Measurements from ENCODE around the gene RCSD1.

Gene RCSD1

GRCh38 chr1:167663002-167663772 is 33.2 kb downstream of the RCSD1 start:
- no peak for DNase-seq (ENCODE audit: low read depth in 4 of 4, low spot score in 1 of 4)

GRCh38 chr1:167665469-167665868 is 35.4 kb downstream of the RCSD1 start:
- no peak for DNase-seq (ENCODE audit: low read depth in 4 of 4, low spot score in 1 of 4)

- no peak for DNase-seq (ENCODE audit: low read depth in 4 of 4, low spot score in 1 of 4)
Observed at GRCh38 chr1:167666416-167666815, 36.4 kb downstream of the RCSD1 start.

DNA sequence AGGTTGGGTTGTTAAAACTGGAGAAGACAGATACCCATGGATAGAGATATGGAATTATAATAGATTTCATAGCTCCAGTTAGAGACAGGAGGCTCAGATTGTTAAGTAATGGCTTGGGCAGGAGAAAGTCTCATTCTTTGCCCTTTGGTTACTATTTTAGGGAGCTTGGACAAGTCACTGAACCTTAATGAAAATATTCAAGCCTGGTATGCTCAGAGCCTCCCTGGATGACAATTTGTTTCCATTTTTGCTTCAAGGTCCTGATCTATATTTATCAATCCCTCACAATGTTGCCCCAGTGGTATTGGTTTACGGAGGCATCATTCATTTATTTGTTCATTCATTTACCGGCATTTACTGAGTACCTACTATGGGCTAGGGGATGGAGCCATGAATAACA is 37.5 kb downstream of the RCSD1 start:
- DNase-seq (ENCODE audit: low read depth in 4 of 4, low spot score in 1 of 4): no peak

GRCh38 chr1:167668108-167668507 is 38.1 kb downstream of the RCSD1 start:
- DNase-seq (ENCODE audit: low read depth in 4 of 4, low spot score in 1 of 4): no peak

GRCh38 chr1:167669209-167670124 is 39.4 kb downstream of the RCSD1 start:
- DNase-seq (ENCODE audit: low read depth in 4 of 4, low spot score in 1 of 4): no peak

GRCh38 chr1:167670563-167670962 is 40.5 kb downstream of the RCSD1 start:
- no peak for DNase-seq (ENCODE audit: low read depth in 4 of 4, low spot score in 1 of 4)

GRCh38 chr1:167671727-167672511 is 41.9 kb downstream of the RCSD1 start:
- DNase-seq (ENCODE audit: low read depth in 4 of 4, low spot score in 1 of 4): no peak

GRCh38 chr1:167672831-167673230 is 42.8 kb downstream of the RCSD1 start:
- no peak for DNase-seq (ENCODE audit: low read depth in 4 of 4, low spot score in 1 of 4)

- DNase-seq (ENCODE audit: low read depth in 4 of 4, low spot score in 1 of 4): no peak
Observed at GRCh38 chr1:167673265-167673664, 43.2 kb downstream of the RCSD1 start.

- DNase-seq (ENCODE audit: low read depth in 4 of 4, low spot score in 1 of 4): no peak
Observed at GRCh38 chr1:167674156-167674555, 44.1 kb downstream of the RCSD1 start.

DNA sequence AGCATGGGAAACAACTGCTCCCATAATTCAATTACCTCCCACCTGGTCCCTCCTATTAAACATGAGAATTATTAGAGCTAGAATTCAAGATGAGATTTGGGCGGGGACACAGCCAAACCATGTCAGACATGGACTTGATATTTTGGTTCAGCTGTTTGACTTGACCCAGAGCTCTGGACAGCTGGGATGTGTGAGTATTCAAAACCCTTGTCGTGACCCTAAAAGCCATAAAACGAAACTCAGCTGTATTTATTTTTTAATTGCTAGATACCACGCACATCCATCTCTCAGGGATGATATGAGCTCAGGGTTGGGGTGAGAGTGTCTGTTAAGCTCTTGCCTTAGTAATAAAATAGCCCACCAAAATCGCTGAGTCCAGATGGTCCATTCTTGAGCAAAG is 45.4 kb downstream of the RCSD1 start:
- DNase-seq (ENCODE audit: low read depth in 4 of 4, low spot score in 1 of 4): no peak

DNA sequence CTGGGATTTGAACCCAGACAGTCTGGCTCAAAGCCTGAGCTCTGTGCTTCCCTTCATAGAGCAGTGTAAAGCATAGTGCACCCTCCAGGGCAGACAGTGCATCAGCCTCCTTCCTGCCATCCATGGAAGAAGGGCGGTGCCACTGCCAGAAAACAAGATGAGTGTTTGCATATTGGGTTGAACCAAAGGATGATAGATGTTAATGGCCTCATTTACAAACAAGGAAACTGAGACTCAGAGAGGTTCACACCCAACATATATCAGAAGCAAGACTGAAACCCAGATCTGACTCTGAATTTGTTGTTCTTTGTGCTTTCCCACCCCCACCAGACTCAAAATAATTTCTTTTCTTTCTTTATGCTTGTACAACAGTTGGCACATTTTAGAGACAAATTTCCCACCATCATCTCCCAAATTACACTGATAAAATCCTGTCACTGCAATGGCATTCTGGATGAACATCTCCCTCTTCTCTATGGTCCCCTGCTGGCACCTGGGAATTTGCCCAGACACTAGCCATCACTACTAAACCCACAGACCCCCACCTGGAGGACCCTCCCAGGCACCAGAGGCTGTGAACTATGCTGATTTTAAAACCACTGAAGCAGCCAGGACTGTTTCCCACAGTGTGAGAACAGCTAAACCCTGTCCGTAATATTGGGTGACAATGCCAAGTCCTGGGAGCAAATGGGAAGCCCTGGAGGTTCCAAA is 46.3 kb downstream of the RCSD1 start:
- no peak for DNase-seq (ENCODE audit: low read depth in 4 of 4, low spot score in 1 of 4)

DNA sequence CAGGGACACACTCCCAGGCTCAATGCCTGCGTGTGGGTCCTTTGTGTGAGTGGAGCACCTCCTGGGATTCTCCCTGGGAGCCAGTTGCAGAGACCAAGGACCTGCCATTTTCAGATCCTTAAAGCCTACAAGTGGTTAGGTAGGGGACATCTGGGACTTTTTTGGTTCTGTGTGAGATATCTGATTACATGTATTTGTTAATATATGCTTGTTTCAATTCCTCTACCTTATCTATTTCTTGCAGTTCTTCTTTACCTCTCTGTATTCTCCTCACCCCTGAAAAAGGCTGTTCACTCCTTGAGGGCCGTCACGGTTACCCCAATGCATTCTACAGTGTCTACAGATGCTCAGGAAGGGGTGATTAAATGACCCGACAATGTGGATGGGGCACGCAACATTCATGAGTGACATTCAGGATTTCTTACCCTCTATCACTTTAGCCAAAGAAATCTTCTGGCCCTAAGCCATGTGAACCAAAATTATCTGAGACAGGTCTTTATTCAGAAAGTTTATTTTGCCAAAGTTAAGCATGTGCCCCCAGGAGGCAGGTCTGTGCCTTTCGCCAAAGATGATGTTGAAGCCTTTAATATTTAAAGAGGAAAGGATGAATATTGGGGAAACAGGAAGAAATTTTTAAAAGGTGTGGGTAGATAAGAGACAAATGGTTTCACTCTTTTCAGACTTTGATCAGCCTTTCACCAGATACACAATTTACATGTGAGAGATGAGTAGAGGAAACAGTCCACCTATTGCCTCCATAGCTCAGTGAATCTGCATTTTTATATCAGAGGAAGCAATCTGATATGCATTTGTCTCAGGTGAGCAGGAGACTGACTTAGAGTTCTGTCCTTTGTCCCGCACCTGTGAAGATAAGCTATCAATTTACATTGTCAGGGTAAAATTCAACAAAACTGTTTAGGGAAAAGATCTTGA is 47.1 kb downstream of the RCSD1 start:
- no peak for DNase-seq (ENCODE audit: low read depth in 4 of 4, low spot score in 1 of 4)

GRCh38 chr1:167678422-167678821 is 48.4 kb downstream of the RCSD1 start:
- no peak for DNase-seq (ENCODE audit: low read depth in 4 of 4, low spot score in 1 of 4)

- no peak for DNase-seq (ENCODE audit: low read depth in 4 of 4, low spot score in 1 of 4)
Observed at GRCh38 chr1:167678838-167679237, 48.8 kb downstream of the RCSD1 start.

GRCh38 chr1:167679714-167680113 is 49.7 kb downstream of the RCSD1 start:
- no peak for DNase-seq (ENCODE audit: low read depth in 4 of 4, low spot score in 1 of 4)

- no peak for DNase-seq (ENCODE audit: low read depth in 4 of 4, low spot score in 1 of 4)
Observed at GRCh38 chr1:167681024-167681423, 51.0 kb downstream of the RCSD1 start.

GRCh38 chr1:167681451-167682098 is 51.5 kb downstream of the RCSD1 start:
- DNase-seq (ENCODE audit: low read depth in 4 of 4, low spot score in 1 of 4): no peak

Measured in stimulated activated CD4-positive, alpha-beta T cell treated with anti-CD3 and anti-CD28 coated beads, Interleukin-1b, Interleukin-23, amount 100 ng/mL, for 24 hours (primary cell).